ENCODE data around the gene RND1.

DNA sequence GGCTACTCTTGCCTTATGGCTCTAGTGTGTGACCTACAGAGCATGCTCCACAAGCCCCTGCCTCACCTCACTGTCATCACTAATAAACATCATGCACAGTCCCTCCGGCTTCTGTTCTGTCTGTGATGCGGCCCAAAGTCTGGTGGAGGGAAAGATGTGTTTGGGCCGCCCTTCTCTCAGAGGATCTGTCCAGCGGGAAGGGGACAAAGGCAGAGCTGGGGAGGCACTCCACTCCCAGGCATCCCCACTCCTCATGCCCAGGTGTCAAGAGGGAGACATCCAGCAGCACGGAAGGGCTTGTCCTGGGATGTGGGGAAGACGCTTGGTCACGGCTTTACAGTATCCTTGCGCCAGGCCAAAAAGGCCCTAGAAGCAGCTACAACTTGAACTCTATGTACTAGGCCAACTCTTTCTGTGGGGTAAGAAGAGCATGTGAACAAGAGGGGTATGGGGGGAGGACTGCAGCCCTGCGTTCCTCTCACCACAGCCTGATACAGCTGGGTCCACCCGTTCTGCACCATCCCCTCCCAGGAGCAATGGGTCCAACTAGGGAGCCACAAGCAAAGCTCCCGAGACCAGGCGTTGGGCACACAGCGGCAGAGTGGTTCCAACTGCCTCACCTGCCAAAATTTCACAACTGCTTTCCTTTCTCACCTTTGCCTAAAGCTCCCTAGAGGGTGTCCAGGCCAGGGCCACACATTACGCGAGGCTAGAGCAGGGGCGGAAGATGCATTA lies 36.7 kb downstream of the RND1 start:
- TF ChIP-seq, protein P1, sequence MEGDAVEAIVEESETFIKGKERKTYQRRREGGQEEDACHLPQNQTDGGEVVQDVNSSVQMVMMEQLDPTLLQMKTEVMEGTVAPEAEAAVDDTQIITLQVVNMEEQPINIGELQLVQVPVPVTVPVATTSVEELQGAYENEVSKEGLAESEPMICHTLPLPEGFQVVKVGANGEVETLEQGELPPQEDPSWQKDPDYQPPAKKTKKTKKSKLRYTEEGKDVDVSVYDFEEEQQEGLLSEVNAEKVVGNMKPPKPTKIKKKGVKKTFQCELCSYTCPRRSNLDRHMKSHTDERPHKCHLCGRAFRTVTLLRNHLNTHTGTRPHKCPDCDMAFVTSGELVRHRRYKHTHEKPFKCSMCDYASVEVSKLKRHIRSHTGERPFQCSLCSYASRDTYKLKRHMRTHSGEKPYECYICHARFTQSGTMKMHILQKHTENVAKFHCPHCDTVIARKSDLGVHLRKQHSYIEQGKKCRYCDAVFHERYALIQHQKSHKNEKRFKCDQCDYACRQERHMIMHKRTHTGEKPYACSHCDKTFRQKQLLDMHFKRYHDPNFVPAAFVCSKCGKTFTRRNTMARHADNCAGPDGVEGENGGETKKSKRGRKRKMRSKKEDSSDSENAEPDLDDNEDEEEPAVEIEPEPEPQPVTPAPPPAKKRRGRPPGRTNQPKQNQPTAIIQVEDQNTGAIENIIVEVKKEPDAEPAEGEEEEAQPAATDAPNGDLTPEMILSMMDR (IDR thresholded peaks at IDR 0.05): no peak
- no peak for TF ChIP-seq POLR2A (IDR thresholded peaks at IDR 0.05)

All from thyroid gland (tissue), 4 donors.